HepG2 (cell line): Measurements from ENCODE around the gene CCDC30. TPM values are rescaled to one million over a fixed set of nuclear protein-coding genes. Genes with fewer than 3 reads are reported as not detected.
"Not testable (repeated sequence)": the region's sequence is repeated elsewhere in the genome, so short reads cannot be mapped to it uniquely, and the experiment has no call there.

Experiments
- ATAC-seq: fragments of 200-7000 bp; cut with Tn5 transposase; 3 replicates; pipeline ENCODE4 v1.9.1; 2020; ENCODE audit warnings: mild to moderate bottlenecking, moderate library complexity
- BruUV-seq: library from RNA; stranded (reverse); fragments of 400-500 nt; replicated peaks from 2 replicates; lab custom pipeline; 2021; lab: Mats Ljungman, UMichigan
- CTCF ChIA-PET: fragments of 300-600 bp; formaldehyde crosslinking; extraction: SDS; loops from one replicate; lab custom pipeline; 2021; ENCODE audit warnings: low total read pairs, inconsistent platforms, low intra/inter-chr PET ratio; lab: Yijun Ruan, JAX
- POLR2A ChIA-PET: fragments of 350-600 bp; sonication (Branson Sonifier 250); formaldehyde crosslinking; loops from one replicate; lab custom pipeline; 2020; ENCODE audit warnings: antibody characterized with exemption, inconsistent platforms; lab: Yijun Ruan, JAX
- DNase-seq: peaks from one replicate; pipeline ENCODE4 v3.0.0-alpha.2; 2015; ENCODE audit warnings: low spot score
- FAIRE-seq: peaks from 3 replicates; lab custom pipeline; 2011; peaks lifted over from hg19 to GRCh38; lab: Jason Lieb, UNC
- H2AFZ ChIP-seq: one replicate; pipeline ENCODE4 v1.6.1; 2011; ENCODE audit warnings: low read length, inconsistent platforms
- H3K27ac ChIP-seq: fragments of 300-600 bp; 3 replicates; pipeline ENCODE4 v1.8.0; 2011; ENCODE audit warnings: mixed run types, mild to moderate bottlenecking, mixed read lengths, low read length, inconsistent platforms; ENCODE audit not compliant: insufficient read depth; ENCODE audit errors: extremely low read length
- H3K27me3 ChIP-seq, 2 experiments: fragments of 200-600 bp in 1 of 2; 2 replicates in 1 of 2; 3 replicates in 1 of 2; pipeline versions ENCODE4 v1.6.0 to v1.8.0; 2011; ENCODE audit warnings: low read length in 2 of 2, mild to moderate bottlenecking in 2 of 2, moderate library complexity in 2 of 2, inconsistent platforms in 1 of 2; ENCODE audit not compliant: insufficient read depth in 2 of 2, control insufficient read depth in 1 of 2
- H3K36me3 ChIP-seq, 2 experiments: fragments of 200-600 bp in 1 of 2; replicated peaks in 1 of 2; 2 replicates in 1 of 2; 3 replicates in 1 of 2; pipeline versions ENCODE4 v1.5.1 to v1.8.0; 2011; ENCODE audit warnings: low read length in 2 of 2, inconsistent platforms in 1 of 2; ENCODE audit not compliant: insufficient read depth in 2 of 2, control insufficient read depth in 1 of 2
- H3K4me1 ChIP-seq: 2 replicates; pipeline ENCODE4 v1.5.1; 2012; ENCODE audit warnings: low read length, inconsistent platforms; ENCODE audit not compliant: insufficient read depth
- H3K4me2 ChIP-seq: 2 replicates; pipeline ENCODE4 v1.6.0; 2011; ENCODE audit warnings: low read depth, low read length, inconsistent platforms
- H3K4me3 ChIP-seq, 3 experiments: fragments of 200-600 bp in 1 of 3; sonication (generic), shearing (Covaris generic) in 1 of 3; replicated peaks in 1 of 3; 2 replicates each; pipeline ENCODE4 v1.5.1; 2011 to 2016; ENCODE audit warnings: low read length in 3 of 3, inconsistent platforms in 2 of 3, low read depth in 2 of 3, mild to moderate bottlenecking in 2 of 3, control low read depth in 1 of 3, mixed read lengths in 1 of 3; ENCODE audit not compliant: insufficient read depth in 1 of 3
- H3K79me2 ChIP-seq: one replicate; pipeline ENCODE4 v1.6.1; 2011; ENCODE audit warnings: low read length, inconsistent platforms; ENCODE audit not compliant: insufficient read depth
- H3K9ac ChIP-seq: 2 replicates; pipeline ENCODE4 v1.6.0; 2011; ENCODE audit warnings: mild to moderate bottlenecking, low read depth, low read length, inconsistent platforms; ENCODE audit not compliant: insufficient read depth
- H3K9me3 ChIP-seq: 2 replicates; pipeline ENCODE4 v1.5.1; 2012; ENCODE audit warnings: mild to moderate bottlenecking, low read length
- H4K20me1 ChIP-seq: 2 replicates; pipeline ENCODE4 v1.6.0; 2011; ENCODE audit warnings: inconsistent platforms, mild to moderate bottlenecking, low read length, moderate library complexity; ENCODE audit not compliant: insufficient read depth
- ATF7 ChIP-seq, 2 experiments: fragments of 450-650 bp in 1 of 2; sonication (generic) in 1 of 2; formaldehyde crosslinking in 1 of 2; IDR thresholded peaks; 2 replicates each; pipeline versions ENCODE4 v1.4.0 to v1.6.1; 2016 to 2020; ENCODE audit warnings: antibody characterized with exemption in 1 of 2, mild to moderate bottlenecking in 1 of 2, missing genetic modification reagents in 1 of 2
- JDP2 ChIP-seq: sonication (generic); formaldehyde crosslinking; IDR thresholded peaks from 2 replicates; pipeline ENCODE4 v1.8.1; 2022; ENCODE audit warnings: missing genetic modification reagents, borderline replicate concordance
- MAFK ChIP-seq, 2 experiments: IDR thresholded peaks in 1 of 2; conservative IDR thresholded peaks in 1 of 2; 2 replicates each; pipeline ENCODE4 v1.6.1; 2011; ENCODE audit warnings: improper control_type of control experiment in 2 of 2, low read length in 2 of 2
- NONO ChIP-seq, 2 experiments: fragments of 450-650 bp in 1 of 2; sonication (generic) in 1 of 2; formaldehyde crosslinking in 1 of 2; IDR thresholded peaks in 1 of 2; conservative IDR thresholded peaks in 1 of 2; 2 replicates each; pipeline versions ENCODE4 v1.6.1 to v1.8.0; 2017 to 2022; ENCODE audit warnings: mild to moderate bottlenecking in 1 of 2, missing genetic modification reagents in 1 of 2, moderate library complexity in 1 of 2
- ZNF484 ChIP-seq: sonication (generic); formaldehyde crosslinking; IDR thresholded peaks from 2 replicates; pipeline ENCODE4 v1.5.1; 2020; ENCODE audit warnings: mild to moderate bottlenecking, low read depth, missing genetic modification reagents, borderline replicate concordance
- ZNF530 ChIP-seq: sonication (generic); formaldehyde crosslinking; IDR thresholded peaks from 2 replicates; pipeline ENCODE4 v1.5.0; 2020; ENCODE audit warnings: low read depth, mild to moderate bottlenecking, missing genetic modification reagents
- WGBS: methylation state at CpG from one replicate; pipeline ENCODE4 v1.1.6; 2017; ENCODE audit warnings: low lambda C conversion rate; 5-methylcytosine and 5-hydroxymethylcytosine counted together
- in situ Hi-C: cut with HindIII; loops from 2 replicates; pipeline ENCODE4 v1.10.0; 2017; ENCODE audit warnings: low pct_unique_long_range_greater_than_20kb; ENCODE audit not compliant: extremely low pct_ligation_motif_present
- intact Hi-C: fragments of 100-400 bp; cut with micrococcal nuclease; formaldehyde crosslinking; loops from one replicate; pipeline ENCODE4 v1.10.0; 2022; ENCODE audit not compliant: unreplicated experiment
- polyA plus RNA-seq, 8 experiments: library from polyadenylated mRNA; depleted of rRNA in 3 of 8; stranded (reverse) in 7 of 8; unstranded in 1 of 8; fragments of >200 nt; fragmentation: Illumina TruSeq in 4 of 8; extraction: Trizol in 4 of 8; gene quantifications; 2 replicates each; pipeline versions ENCODE4 v1.2.1 to v1.2.3, GENCODE V29; 2011 to 2016; ENCODE audit warnings: low read depth in 4 of 8, missing spikeins in 1 of 8, mixed read lengths in 1 of 8; ENCODE audit not compliant: insufficient read depth in 1 of 8
- total RNA-seq, 5 experiments: library from RNA; depleted of rRNA; stranded (reverse); fragments of >200 nt; fragmentation: Illumina TruSeq; extraction: Trizol; gene quantifications; 2 replicates each; pipeline ENCODE4 v1.2.3, GENCODE V29; 2016; ENCODE audit warnings: low read depth in 1 of 5

CCDC30 gene
- total and polyA plus RNA-seq, 2 of the 13 experiments (the other 11 are each of a cell fraction or from before 2014, with no cell fraction given), result 0.25 to 0.77 TPM

DNA sequence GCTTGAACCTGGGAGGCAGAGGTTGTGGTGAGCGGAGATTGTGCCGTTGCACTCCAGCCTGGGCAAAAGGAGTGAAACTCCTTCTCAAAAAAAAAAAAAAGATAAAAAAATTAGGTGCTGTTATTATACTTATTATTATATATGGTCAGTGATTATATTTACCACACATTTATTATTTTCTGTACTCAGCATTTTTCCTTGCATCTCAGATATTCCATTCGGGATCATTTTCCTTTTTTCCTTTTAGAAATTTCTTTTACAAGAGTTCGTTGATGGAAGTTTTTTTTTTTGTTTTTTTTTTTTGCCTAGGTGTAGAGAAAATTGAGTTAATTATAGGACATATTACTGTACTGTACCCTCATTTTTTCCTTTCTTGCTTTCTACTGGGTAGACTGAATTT, 13.5 kb downstream of the CCDC30 start:
- H3K36me3 ChIP-seq, result no peaks in the 10 kb centered on the region
- in situ Hi-C loops, result no loop called here
- TF ChIP-seq NONO (IDR thresholded peaks at IDR 0.05) (no peak), NONO (CRISPR knock-in tag; conservative IDR thresholded peaks at IDR 0.05) (no peak), ZNF530 (CRISPR knock-in tag) (no peak), ZNF484 (CRISPR knock-in tag) (no peak), MAFK (conservative IDR thresholded peaks at IDR 0.05 in 1 of 2, IDR thresholded peaks at IDR 0.05 in 1 of 2; ENCODE audit: low read length in 2 of 2) (peak; percentile 3 to 60; a peak in 2 of 4 replicates), JDP2 (CRISPR knock-in tag) (no peak)
- H3K4me1 ChIP-seq, result no peaks in the 10 kb centered on the region
- no peaks in the 10 kb centered on the region for H3K27me3 ChIP-seq
- no peaks in the 10 kb centered on the region for H4K20me1 ChIP-seq
- POLR2A ChIA-PET, result no interaction called here
- no peak overlapping the region for H3K9ac ChIP-seq
- H3K9me3 ChIP-seq, result no peaks in the 10 kb centered on the region
- H3K27ac ChIP-seq, result no peak overlapping the region
- FAIRE-seq (no peak), DNase-seq (no peak), ATAC-seq (no peak)
- no TSS peak for BruUV-seq
- no peaks in the 10 kb centered on the region for H3K79me2 ChIP-seq
- no peak overlapping the region for H3K4me3 ChIP-seq
- intact Hi-C loops, result no loop called here
- H3K4me2 ChIP-seq, result no peak overlapping the region
- CTCF ChIA-PET, result no interaction called here
- 55% methylated on average over 4 of the region's 4 CpGs for WGBS
- no peak overlapping the region for H2AFZ ChIP-seq

DNA sequence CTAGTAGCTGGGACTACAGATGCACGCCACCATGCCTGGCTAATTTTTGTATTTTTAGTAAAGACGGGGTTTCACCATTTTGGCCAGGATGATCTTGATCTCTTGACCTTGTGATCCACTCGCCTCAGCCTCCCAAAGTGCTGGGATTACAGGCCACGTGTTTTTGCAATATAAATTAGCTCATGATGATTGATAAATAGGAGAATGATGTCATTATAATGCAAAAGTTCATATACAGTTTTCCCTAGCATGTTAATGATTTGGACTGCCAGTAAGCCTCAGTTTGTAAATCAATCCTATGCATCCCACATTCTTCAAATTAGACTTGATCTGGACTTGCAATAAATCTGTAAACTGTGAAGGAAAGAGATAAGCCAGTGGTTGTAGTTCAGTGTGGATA, 14.3 kb downstream of the CCDC30 start:
- H3K79me2 ChIP-seq; intact Hi-C loops; H2AFZ ChIP-seq; H3K36me3 ChIP-seq; H3K9me3 ChIP-seq; DNase-seq; H3K4me3 ChIP-seq; ATAC-seq; H3K4me2 ChIP-seq; H4K20me1 ChIP-seq; H3K27me3 ChIP-seq; POLR2A ChIA-PET; BruUV-seq; H3K4me1 ChIP-seq; H3K9ac ChIP-seq; in situ Hi-C loops; H3K27ac ChIP-seq; FAIRE-seq; CTCF ChIA-PET; TF ChIP-seq ATF7 (CRISPR knock-in tag; IDR thresholded peaks at IDR 0.05): not testable (repeated sequence)
- WGBS, result 56% methylated on average over 4 of the region's 4 CpGs
- TF ChIP-seq ATF7 (IDR thresholded peaks at IDR 0.05), result peak; percentile 86
